GM12878 (cell line): ENCODE data around the gene CMBL. TPM values are rescaled to one million over a fixed set of nuclear protein-coding genes. Genes with fewer than 3 reads are reported as not detected.

Source experiments
- ATAC-seq: fragments of 200-7000 bp; cut with Tn5 transposase; 3 replicates; pipeline ENCODE4 v1.9.1; 2020; ENCODE audit warnings: mild to moderate bottlenecking, moderate library complexity
- BruUV-seq: library from RNA; stranded (reverse); fragments of 400-500 nt; replicated peaks from 2 replicates; lab custom pipeline; 2021; lab: Mats Ljungman, UMichigan
- CTCF ChIA-PET: fragments of 300-600 bp; sonication (Branson Sonifier 250); formaldehyde crosslinking; extraction: SDS; loops from one replicate; lab custom pipeline; 2021; ENCODE audit warnings: inconsistent platforms; lab: Yijun Ruan, JAX
- POLR2A ChIA-PET: fragments of 350-600 bp; formaldehyde crosslinking; extraction: SDS; loops from one replicate; lab custom pipeline; 2021; ENCODE audit warnings: inconsistent platforms; lab: Charles Lee
- RAD21 ChIA-PET: fragments of 300-600 bp; sonication (Branson Sonifier 250); formaldehyde crosslinking; loops from one replicate; lab custom pipeline; 2023; ENCODE audit warnings: antibody characterized with exemption; ENCODE audit not compliant: unreplicated experiment; lab: Charles Lee
- SMC1A ChIA-PET: fragments of 300-600 bp; sonication (Branson Sonifier 250); formaldehyde crosslinking; loops from one replicate; lab custom pipeline; 2023; ENCODE audit not compliant: unreplicated experiment, uncharacterized antibody; lab: Charles Lee
- DNase-seq: peaks from one replicate; pipeline ENCODE4 v3.0.0-alpha.2; 2011; ENCODE audit warnings: low read depth, low spot score
- FAIRE-seq: peaks from 3 replicates; lab custom pipeline; 2011; peaks lifted over from hg19 to GRCh38; lab: Jason Lieb, UNC
- H2AFZ ChIP-seq: 2 replicates; pipeline ENCODE4 v1.6.0; 2011; ENCODE audit warnings: low read depth, low read length, control low read depth; ENCODE audit not compliant: control insufficient read depth
- H3K27ac ChIP-seq: 2 replicates; pipeline ENCODE4 v1.5.1; 2011; ENCODE audit warnings: control low read depth; ENCODE audit not compliant: control insufficient read depth, insufficient read depth
- H3K27me3 ChIP-seq, 2 experiments: replicated peaks in 1 of 2; 2 replicates each; pipeline versions ENCODE4 v1.6.0 to v1.6.1; 2011; ENCODE audit warnings: low read length in 1 of 2; ENCODE audit not compliant: control insufficient read depth in 2 of 2, insufficient read depth in 2 of 2
- H3K36me3 ChIP-seq, 2 experiments: 2 replicates each; pipeline ENCODE4 v1.5.1; 2011; ENCODE audit warnings: low read length in 1 of 2; ENCODE audit not compliant: control insufficient read depth in 2 of 2, insufficient read depth in 2 of 2
- H3K4me1 ChIP-seq: 2 replicates; pipeline ENCODE4 v1.6.1; 2011; ENCODE audit warnings: mild to moderate bottlenecking, low read length, moderate library complexity, mixed read lengths; ENCODE audit not compliant: control insufficient read depth, insufficient read depth
- H3K4me2 ChIP-seq: 2 replicates; pipeline ENCODE4 v1.6.0; 2011; ENCODE audit warnings: control low read depth; ENCODE audit not compliant: control insufficient read depth, insufficient read depth
- H3K4me3 ChIP-seq: fragments of 200-600 bp; sonication (generic); 2 replicates; pipeline ENCODE4 v1.5.1; 2016
- H3K79me2 ChIP-seq: 2 replicates; pipeline ENCODE4 v1.6.0; 2011; ENCODE audit warnings: low read length; ENCODE audit not compliant: control insufficient read depth, insufficient read depth
- H3K9ac ChIP-seq: 2 replicates; pipeline ENCODE4 v1.8.0; 2011; ENCODE audit warnings: low read length, control low read depth, mixed read lengths; ENCODE audit not compliant: control insufficient read depth, insufficient read depth
- H3K9me3 ChIP-seq: replicated peaks from 3 replicates; pipeline ENCODE4 v1.5.1; 2011; ENCODE audit warnings: mild to moderate bottlenecking, low read length; ENCODE audit not compliant: control insufficient read depth, insufficient read depth
- H4K20me1 ChIP-seq: 2 replicates; pipeline ENCODE4 v1.6.0; 2011; ENCODE audit not compliant: control insufficient read depth, insufficient read depth
- ASH2L ChIP-seq: fragments of 300-600, 200-600 bp; sonication (generic); IDR thresholded peaks from 2 replicates; pipeline ENCODE4 v1.6.1; 2017; ENCODE audit warnings: low read depth, mild to moderate bottlenecking, borderline replicate concordance
- CHD1 ChIP-seq: IDR thresholded peaks from 2 replicates; pipeline ENCODE4 v1.6.1; 2012; ENCODE audit warnings: low read depth, low read length, improper control_type of control experiment
- HDAC2 ChIP-seq: fragments of 200-600 bp; sonication (generic); IDR thresholded peaks from 2 replicates; pipeline ENCODE4 v1.6.1; 2017
- JUNB ChIP-seq: IDR thresholded peaks from 2 replicates; pipeline ENCODE4 v1.6.1; 2016; ENCODE audit warnings: antibody characterized with exemption, mild to moderate bottlenecking
- JUND ChIP-seq: IDR thresholded peaks from 2 replicates; pipeline ENCODE4 v1.6.1; 2012; ENCODE audit warnings: low read depth, mild to moderate bottlenecking, low read length, improper control_type of control experiment, moderate library complexity
- KAT2A ChIP-seq: conservative IDR thresholded peaks from 2 replicates; pipeline ENCODE4 v1.6.1; 2011; ENCODE audit warnings: low read depth, low read length; ENCODE audit not compliant: control insufficient read depth
- LARP7 ChIP-seq: fragments of 450-650 bp; IDR thresholded peaks from 2 replicates; pipeline ENCODE4 v1.6.1; 2017; ENCODE audit warnings: mild to moderate bottlenecking
- PRDM15 ChIP-seq: fragments of 450-650 bp; formaldehyde crosslinking; IDR thresholded peaks from 2 replicates; pipeline ENCODE4 v1.4.0; 2020; ENCODE audit warnings: mild to moderate bottlenecking, moderate library complexity
- RUNX3 ChIP-seq: IDR thresholded peaks from 2 replicates; pipeline ENCODE4 v1.6.1; 2012; ENCODE audit warnings: low read length, inconsistent platforms
- ZNF687 ChIP-seq: fragments of 450-650 bp; IDR thresholded peaks from 2 replicates; pipeline ENCODE4 v1.6.1; 2017; ENCODE audit warnings: mild to moderate bottlenecking, moderate library complexity
- WGBS: methylation state at CpG from one replicate; pipeline ENCODE4 v1.1.6; 2016; ENCODE audit warnings: low lambda C conversion rate; ENCODE audit not compliant: insufficient replicate concordance, insufficient coverage; ENCODE audit errors: missing lambda C conversion rate; 5-methylcytosine and 5-hydroxymethylcytosine counted together
- in situ Hi-C: fragments of 300-500 bp; cut with MboI; formaldehyde crosslinking; loops from 9 replicates; pipeline ENCODE4 v1.14.3; 2018; ENCODE audit warnings: mixed read lengths
- intact Hi-C: fragments of 100-400 bp; cut with micrococcal nuclease; formaldehyde crosslinking; loops from one replicate; pipeline ENCODE4 v1.14.2; 2022; ENCODE audit not compliant: unreplicated experiment
- polyA plus RNA-seq, 11 experiments: library from polyadenylated mRNA; depleted of rRNA in 4 of 11; unstranded in 6 of 11; stranded (reverse) in 5 of 11; fragments of >200 nt; fragmentation: Nextera tagmentation in 4 of 11; fragmentation: Illumina TruSeq in 1 of 11; extraction: Ambion mirVana in 4 of 11; extraction: Trizol in 1 of 11; gene quantifications; 1 replicate in 1 of 11; 2 replicates in 10 of 11; pipeline versions ENCODE4 v1.2.1 to v1.2.3, GENCODE V29; 2011 to 2016; ENCODE audit warnings: inconsistent platforms in 2 of 11, missing spikeins in 2 of 11, low read depth in 1 of 11
- total RNA-seq, 4 experiments: library from RNA; depleted of rRNA in 3 of 4; stranded (reverse); fragments of >200 nt in 3 of 4; fragmentation: Illumina TruSeq in 1 of 4; extraction: Trizol in 1 of 4; gene quantifications; 2 replicates each; pipeline versions ENCODE4 v1.2.1 to v1.2.3, GENCODE V29; 2013 to 2021
- TF ChIP-seq, protein P1 (sequence below): fragments of 450-650 bp; IDR thresholded peaks from 2 replicates; pipeline ENCODE4 v1.6.1; 2017; ENCODE audit warnings: mild to moderate bottlenecking, low read depth, inconsistent platforms; ENCODE audit not compliant: poor library complexity, severe bottlenecking
- TF ChIP-seq, protein P2 (sequence below): IDR thresholded peaks from 2 replicates; pipeline ENCODE4 v1.6.1; 2011; ENCODE audit warnings: mild to moderate bottlenecking, low read depth, low read length, moderate library complexity; ENCODE audit not compliant: insufficient replicate concordance

The CMBL gene
- total and polyA plus RNA-seq, 10 of the 15 experiments (the other 5 are each of a cell fraction or from before 2014, with no cell fraction given), result 1.8 to 15.6 (median 7.5) TPM

GRCh38 chr5:10264604-10265003 is 43.1 kb downstream of the CMBL start (continued):
- TF ChIP-seq ZNF687, result no peak
- TF ChIP-seq, protein P1, sequence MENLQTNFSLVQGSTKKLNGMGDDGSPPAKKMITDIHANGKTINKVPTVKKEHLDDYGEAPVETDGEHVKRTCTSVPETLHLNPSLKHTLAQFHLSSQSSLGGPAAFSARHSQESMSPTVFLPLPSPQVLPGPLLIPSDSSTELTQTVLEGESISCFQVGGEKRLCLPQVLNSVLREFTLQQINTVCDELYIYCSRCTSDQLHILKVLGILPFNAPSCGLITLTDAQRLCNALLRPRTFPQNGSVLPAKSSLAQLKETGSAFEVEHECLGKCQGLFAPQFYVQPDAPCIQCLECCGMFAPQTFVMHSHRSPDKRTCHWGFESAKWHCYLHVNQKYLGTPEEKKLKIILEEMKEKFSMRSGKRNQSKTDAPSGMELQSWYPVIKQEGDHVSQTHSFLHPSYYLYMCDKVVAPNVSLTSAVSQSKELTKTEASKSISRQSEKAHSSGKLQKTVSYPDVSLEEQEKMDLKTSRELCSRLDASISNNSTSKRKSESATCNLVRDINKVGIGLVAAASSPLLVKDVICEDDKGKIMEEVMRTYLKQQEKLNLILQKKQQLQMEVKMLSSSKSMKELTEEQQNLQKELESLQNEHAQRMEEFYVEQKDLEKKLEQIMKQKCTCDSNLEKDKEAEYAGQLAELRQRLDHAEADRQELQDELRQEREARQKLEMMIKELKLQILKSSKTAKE, result no peak

- WGBS, result 98% methylated on average over 11 of the region's 11 CpGs
- SMC1A ChIA-PET, result interaction anchor here (0.6 to 1.6 kb wide), 2 partner anchors 11 to 347 kb away, joined by 3 read pairs; no protein-coding TSS in a partner anchor
- Histone ChIP-seq H3K36me3 (peaks cover 29 to 51% of the 10 kb centered on the region in 2 experiments), H3K9me3 (no peaks in the 10 kb centered on the region), H4K20me1 (0 out of 2 replicates have a peak, but pooled peaks cover under 1% of the 10 kb centered on the region), H3K4me3 (no peak overlapping the region), H3K9ac (no peak overlapping the region), H2AFZ (no peak overlapping the region), H3K4me2 (no peak overlapping the region), H3K79me2 (no peaks in the 10 kb centered on the region), H3K4me1 (no peaks in the 10 kb centered on the region), H3K27ac (no peak overlapping the region), H3K27me3 (no peaks in the 10 kb centered on the region)
- no peak for FAIRE-seq
- POLR2A ChIA-PET, result no interaction called here
- intact Hi-C loops (no loop called here), in situ Hi-C loops (no loop called here)
- no TSS peak for BruUV-seq
- RAD21 ChIA-PET, result interaction anchor here (0.5 kb wide), 1 partner anchor 9 kb away, joined by 5 read pairs; no protein-coding TSS in a partner anchor
- no peak for DNase-seq
- CTCF ChIA-PET, result interaction anchor here (0.9 to 1.2 kb wide), 2 partner anchors 18 to 94 kb away, joined by 3 read pairs; no protein-coding TSS in a partner anchor
- ATAC-seq, result no peak
- TF ChIP-seq RUNX3 (no peak), LARP7 (no peak), CHD1 (no peak), KAT2A (no peak), ASH2L (no peak), JUND (no peak), HDAC2 (no peak), PRDM15 (no peak), JUNB (no peak)
- TF ChIP-seq, protein P2, sequence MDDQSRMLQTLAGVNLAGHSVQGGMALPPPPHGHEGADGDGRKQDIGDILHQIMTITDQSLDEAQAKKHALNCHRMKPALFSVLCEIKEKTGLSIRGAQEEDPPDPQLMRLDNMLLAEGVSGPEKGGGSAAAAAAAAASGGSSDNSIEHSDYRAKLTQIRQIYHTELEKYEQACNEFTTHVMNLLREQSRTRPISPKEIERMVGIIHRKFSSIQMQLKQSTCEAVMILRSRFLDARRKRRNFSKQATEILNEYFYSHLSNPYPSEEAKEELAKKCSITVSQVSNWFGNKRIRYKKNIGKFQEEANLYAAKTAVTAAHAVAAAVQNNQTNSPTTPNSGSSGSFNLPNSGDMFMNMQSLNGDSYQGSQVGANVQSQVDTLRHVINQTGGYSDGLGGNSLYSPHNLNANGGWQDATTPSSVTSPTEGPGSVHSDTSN, result no peak
Observed at GRCh38 chr5:10262995-10263394, 44.7 kb downstream of the CMBL start.
